ENCODE data around the gene PLPPR3. TPM values are rescaled to one million over a fixed set of nuclear protein-coding genes. Genes with fewer than 3 reads are reported as not detected.

The PLPPR3 gene
- polyA plus RNA-seq, 4 donors, result 0.49 to 0.57 TPM; not detected in 2

GRCh38 chr19:782185-782877, 39.4 kb downstream of the PLPPR3 start:
- H3K4me3 ChIP-seq (ENCODE audit: low read depth in 1 of 3, low read length in 3 of 3), result peak overlapping the region in 2 of 3 donors; percentile 6 to 46
- peaks cover 0 to 28% (median 0%) of the 10 kb centered on the region in 3 donors for H3K4me1 ChIP-seq (ENCODE audit: control insufficient read depth in 3 of 3, insufficient read depth in 2 of 3, low read depth in 1 of 3, low read length in 2 of 3)
- DNase-seq, result peak; percentile 66 to 79
- 18 to 34% (median 26%) methylated on average over 29 of the region's 29 CpGs for WGBS, 3 donors
- no peaks in the 10 kb centered on the region for H3K27me3 ChIP-seq (ENCODE audit: control insufficient read depth in 3 of 3, insufficient read depth in 3 of 3, low read length in 3 of 3)
- H3K36me3 ChIP-seq (ENCODE audit: control insufficient read depth in 3 of 3, insufficient read depth in 2 of 3, low read depth in 1 of 3, low read length in 3 of 3), result no peaks in the 10 kb centered on the region
- peak overlapping the region in 2 of 3 donors; percentile 11 to 30 for H3K27ac ChIP-seq (ENCODE audit: low read depth in 1 of 3, low read length in 2 of 3)
- FAIRE-seq, result no peak
- H3K9me3 ChIP-seq (ENCODE audit: control insufficient read depth in 2 of 2, insufficient read depth in 1 of 2, low read depth in 1 of 2, low read length in 1 of 2), result no peaks in the 10 kb centered on the region

GRCh38 chr19:781800-782184, 40.0 kb downstream of the PLPPR3 start:
- Histone ChIP-seq H3K27me3 (ENCODE audit: control insufficient read depth in 3 of 3, insufficient read depth in 3 of 3, low read length in 3 of 3) (no peaks in the 10 kb centered on the region), H3K4me3 (ENCODE audit: low read depth in 1 of 3, low read length in 3 of 3) (peak overlapping the region in 1 of 3 donors; percentile 46), H3K9me3 (ENCODE audit: control insufficient read depth in 2 of 2, insufficient read depth in 1 of 2, low read depth in 1 of 2, low read length in 1 of 2) (no peaks in the 10 kb centered on the region), H3K4me1 (ENCODE audit: control insufficient read depth in 3 of 3, insufficient read depth in 2 of 3, low read depth in 1 of 3, low read length in 2 of 3) (peaks cover 0 to 28% (median 0%) of the 10 kb centered on the region in 3 donors), H3K27ac (ENCODE audit: low read depth in 1 of 3, low read length in 2 of 3) (peak overlapping the region in 2 of 3 donors; percentile 24 to 30), H3K36me3 (ENCODE audit: control insufficient read depth in 3 of 3, insufficient read depth in 2 of 3, low read depth in 1 of 3, low read length in 3 of 3) (no peaks in the 10 kb centered on the region)
- FAIRE-seq, result no peak
- DNase-seq, result no peak
- WGBS, 3 donors, result 83 to 88% (median 87%) methylated on average over 18 to 19 of the region's 19 CpGs

DNA sequence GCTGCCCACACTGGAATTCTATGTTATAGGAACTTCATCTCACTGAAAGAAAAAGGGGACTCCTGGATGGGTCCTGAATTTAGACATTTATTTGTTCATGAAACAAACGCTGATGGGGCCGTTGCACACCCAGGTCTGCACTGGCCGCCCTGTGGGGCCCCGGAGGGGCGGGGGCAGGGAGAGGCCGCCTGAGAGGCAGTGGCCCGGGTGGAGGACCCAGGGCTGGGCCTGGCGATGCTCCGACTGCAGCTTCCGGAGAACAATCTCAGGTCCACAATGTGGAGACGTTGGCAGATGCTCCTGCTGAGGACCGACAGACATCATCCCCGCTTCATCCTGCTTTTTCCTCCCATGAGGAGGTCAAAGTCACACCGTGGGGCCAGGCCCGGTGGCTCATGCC, 40.8 kb downstream of the PLPPR3 start:
- Histone ChIP-seq H3K4me3 (ENCODE audit: low read depth in 1 of 3, low read length in 3 of 3) (no peak overlapping the region), H3K27me3 (ENCODE audit: control insufficient read depth in 3 of 3, insufficient read depth in 3 of 3, low read length in 3 of 3) (no peaks in the 10 kb centered on the region), H3K4me1 (ENCODE audit: control insufficient read depth in 3 of 3, insufficient read depth in 2 of 3, low read depth in 1 of 3, low read length in 2 of 3) (peaks cover 0 to 28% (median 0%) of the 10 kb centered on the region in 3 donors), H3K9me3 (ENCODE audit: control insufficient read depth in 2 of 2, insufficient read depth in 1 of 2, low read depth in 1 of 2, low read length in 1 of 2) (no peaks in the 10 kb centered on the region), H3K27ac (ENCODE audit: low read depth in 1 of 3, low read length in 2 of 3) (no peak overlapping the region), H3K36me3 (ENCODE audit: control insufficient read depth in 3 of 3, insufficient read depth in 2 of 3, low read depth in 1 of 3, low read length in 3 of 3) (no peaks in the 10 kb centered on the region)
- DNase-seq (peak in 1 of 2 donors; percentile 18), FAIRE-seq (no peak)
- 55 to 80% (median 60%) methylated on average over 15 of the region's 15 CpGs for WGBS, 3 donors

- Histone ChIP-seq H3K36me3 (ENCODE audit: control insufficient read depth in 3 of 3, insufficient read depth in 2 of 3, low read depth in 1 of 3, low read length in 3 of 3) (no peaks in the 10 kb centered on the region), H3K27me3 (ENCODE audit: control insufficient read depth in 3 of 3, insufficient read depth in 3 of 3, low read length in 3 of 3) (no peaks in the 10 kb centered on the region), H3K27ac (ENCODE audit: low read depth in 1 of 3, low read length in 2 of 3) (peak overlapping the region in 1 of 3 donors; percentile 6), H3K4me1 (ENCODE audit: control insufficient read depth in 3 of 3, insufficient read depth in 2 of 3, low read depth in 1 of 3, low read length in 2 of 3) (peaks cover 0 to 28% (median 0%) of the 10 kb centered on the region in 3 donors), H3K4me3 (ENCODE audit: low read depth in 1 of 3, low read length in 3 of 3) (no peak overlapping the region), H3K9me3 (ENCODE audit: control insufficient read depth in 2 of 2, insufficient read depth in 1 of 2, low read depth in 1 of 2, low read length in 1 of 2) (no peaks in the 10 kb centered on the region)
- WGBS, 3 donors, result 56 to 67% (median 65%) methylated on average over 36 of the region's 36 CpGs
- peak in 1 of 2 donors; percentile 59 for DNase-seq
- FAIRE-seq, result no peak
Measured at GRCh38 chr19:778910-779653, 42.7 kb downstream of the PLPPR3 start.

DNA sequence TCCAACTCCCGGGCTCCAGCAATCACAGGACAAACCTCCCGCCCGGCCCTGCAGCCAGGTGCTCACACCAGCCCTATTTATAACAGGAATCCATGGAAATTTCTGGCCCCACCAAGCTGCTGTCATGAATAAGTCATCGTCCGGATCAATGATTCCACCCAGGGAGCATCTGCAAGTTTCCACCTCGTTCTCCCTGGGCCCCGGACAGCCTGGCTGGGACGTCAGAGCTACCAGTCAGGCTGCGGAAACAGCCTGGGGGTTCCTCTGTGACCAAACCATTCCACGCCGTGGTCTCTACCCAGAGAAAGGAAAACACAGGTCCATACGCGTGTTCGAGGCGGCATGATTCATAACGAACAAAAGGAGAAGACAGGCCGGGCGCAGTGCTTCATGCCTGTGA, 45.2 kb downstream of the PLPPR3 start:
- Histone ChIP-seq H3K27ac (ENCODE audit: low read depth in 1 of 3, low read length in 2 of 3) (no peak overlapping the region), H3K9me3 (ENCODE audit: control insufficient read depth in 2 of 2, insufficient read depth in 1 of 2, low read depth in 1 of 2, low read length in 1 of 2) (no peaks in the 10 kb centered on the region), H3K4me3 (ENCODE audit: low read depth in 1 of 3, low read length in 3 of 3) (no peak overlapping the region), H3K36me3 (ENCODE audit: control insufficient read depth in 3 of 3, insufficient read depth in 2 of 3, low read depth in 1 of 3, low read length in 3 of 3) (no peaks in the 10 kb centered on the region), H3K27me3 (ENCODE audit: control insufficient read depth in 3 of 3, insufficient read depth in 3 of 3, low read length in 3 of 3) (no peaks in the 10 kb centered on the region), H3K4me1 (ENCODE audit: control insufficient read depth in 3 of 3, insufficient read depth in 2 of 3, low read depth in 1 of 3, low read length in 2 of 3) (peaks cover 0 to 14% (median 0%) of the 10 kb centered on the region in 3 donors)
- 84 to 88% (median 87%) methylated on average over 18 of the region's 18 CpGs for WGBS, 3 donors
- no peak for FAIRE-seq
- no peak for DNase-seq

- Histone ChIP-seq H3K4me3 (ENCODE audit: low read depth in 1 of 3, low read length in 3 of 3) (no peak overlapping the region), H3K27ac (ENCODE audit: low read depth in 1 of 3, low read length in 2 of 3) (no peak overlapping the region), H3K27me3 (ENCODE audit: control insufficient read depth in 3 of 3, insufficient read depth in 3 of 3, low read length in 3 of 3) (no peaks in the 10 kb centered on the region), H3K36me3 (ENCODE audit: control insufficient read depth in 3 of 3, insufficient read depth in 2 of 3, low read depth in 1 of 3, low read length in 3 of 3) (peaks cover 0 to 2% (median 0%) of the 10 kb centered on the region in 3 donors), H3K4me1 (ENCODE audit: control insufficient read depth in 3 of 3, insufficient read depth in 2 of 3, low read depth in 1 of 3, low read length in 2 of 3) (no peaks in the 10 kb centered on the region), H3K9me3 (ENCODE audit: control insufficient read depth in 2 of 2, insufficient read depth in 1 of 2, low read depth in 1 of 2, low read length in 1 of 2) (no peaks in the 10 kb centered on the region)
- FAIRE-seq, result no peak
- no peak for DNase-seq
- WGBS, 3 donors, result 76 to 84% (median 80%) methylated on average over 18 of the region's 18 CpGs
Measured at GRCh38 chr19:772730-773436, 48.9 kb downstream of the PLPPR3 start.

DNA sequence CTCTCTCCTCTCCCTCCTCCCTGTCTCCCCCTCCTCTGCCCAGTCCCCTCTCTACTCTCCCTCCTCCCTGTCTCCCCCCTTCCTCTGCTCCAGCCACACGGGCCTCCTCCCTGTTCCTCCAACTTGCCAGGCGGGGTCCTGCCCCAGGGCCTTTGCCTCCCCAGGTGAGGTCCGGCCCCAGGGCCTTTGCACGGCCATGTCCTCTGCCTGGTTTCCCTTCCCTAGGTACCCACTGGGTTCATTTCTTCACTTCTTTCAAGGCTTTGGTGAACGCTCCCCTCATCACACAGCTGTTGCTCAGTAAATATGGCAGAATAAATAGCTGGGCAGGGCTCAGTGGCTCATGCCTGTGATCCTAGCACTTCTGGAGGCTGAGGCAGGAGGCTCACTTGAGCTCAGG, 49.7 kb downstream of the PLPPR3 start:
- 71 to 85% (median 83%) methylated on average over 5 of the region's 5 CpGs for WGBS, 3 donors
- no peaks in the 10 kb centered on the region for H3K27me3 ChIP-seq (ENCODE audit: control insufficient read depth in 3 of 3, insufficient read depth in 3 of 3, low read length in 3 of 3)

DNA sequence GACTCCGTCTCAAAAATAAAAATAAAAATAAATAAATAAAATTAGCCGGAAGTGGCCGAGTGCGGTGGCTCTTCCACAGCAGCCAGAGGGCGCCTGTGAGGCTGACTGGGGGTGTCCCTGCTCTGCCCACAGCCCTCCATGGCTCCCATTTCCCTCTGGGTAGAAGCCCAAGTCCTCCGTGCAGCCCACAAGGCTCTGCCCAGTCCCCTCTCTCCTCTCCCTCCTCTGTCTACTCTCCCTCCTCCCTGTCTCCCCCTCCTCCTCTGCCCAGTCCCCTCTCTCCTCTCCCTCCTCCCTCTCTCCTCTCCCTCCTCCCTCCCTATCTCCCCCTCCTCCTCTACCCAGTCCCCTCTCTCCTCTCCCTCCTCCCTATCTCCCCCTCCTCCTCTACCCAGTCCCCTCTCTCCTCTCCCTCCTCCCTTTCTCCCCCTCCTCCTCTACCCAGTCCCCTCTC, 50.4 kb downstream of the PLPPR3 start:
- peaks cover 0 to 4% (median 0%) of the 10 kb centered on the region in 3 donors for H3K36me3 ChIP-seq (ENCODE audit: control insufficient read depth in 3 of 3, insufficient read depth in 2 of 3, low read depth in 1 of 3, low read length in 3 of 3)
- no peaks in the 10 kb centered on the region for H3K9me3 ChIP-seq (ENCODE audit: control insufficient read depth in 2 of 2, insufficient read depth in 1 of 2, low read depth in 1 of 2, low read length in 1 of 2)
- H3K4me1 ChIP-seq (ENCODE audit: control insufficient read depth in 3 of 3, insufficient read depth in 2 of 3, low read depth in 1 of 3, low read length in 2 of 3), result no peaks in the 10 kb centered on the region
- FAIRE-seq (no peak), DNase-seq (no peak)
- no peaks in the 10 kb centered on the region for H3K27me3 ChIP-seq (ENCODE audit: control insufficient read depth in 3 of 3, insufficient read depth in 3 of 3, low read length in 3 of 3)
- H3K4me3 ChIP-seq (ENCODE audit: low read depth in 1 of 3, low read length in 3 of 3), result no peak overlapping the region
- no peak overlapping the region for H3K27ac ChIP-seq (ENCODE audit: low read depth in 1 of 3, low read length in 2 of 3)
- 5 to 16% (median 8%) methylated on average over 6 of the region's 6 CpGs for WGBS, 3 donors

More for the DNA sequence above, 49.7 kb downstream of the PLPPR3 start:
- Histone ChIP-seq H3K4me3 (ENCODE audit: low read depth in 1 of 3, low read length in 3 of 3) (no peak overlapping the region), H3K9me3 (ENCODE audit: control insufficient read depth in 2 of 2, insufficient read depth in 1 of 2, low read depth in 1 of 2, low read length in 1 of 2) (no peaks in the 10 kb centered on the region), H3K27ac (ENCODE audit: low read depth in 1 of 3, low read length in 2 of 3) (no peak overlapping the region), H3K36me3 (ENCODE audit: control insufficient read depth in 3 of 3, insufficient read depth in 2 of 3, low read depth in 1 of 3, low read length in 3 of 3) (peaks cover 0 to 2% (median 0%) of the 10 kb centered on the region in 3 donors), H3K4me1 (ENCODE audit: control insufficient read depth in 3 of 3, insufficient read depth in 2 of 3, low read depth in 1 of 3, low read length in 2 of 3) (no peaks in the 10 kb centered on the region)
- FAIRE-seq, result no peak
- DNase-seq, result no peak

All from small intestine (tissue), 7 donors.